Breast epithelium (tissue), 3 donors: Measurements from ENCODE around the gene ARSD.

Experiments used
- CTCF ChIP-seq, 3 donors: fragments of 450-650 bp; IDR thresholded peaks; one replicate each; pipeline ENCODE4 v1.5.1; 2016 to 2017; ENCODE audit warnings: antibody characterized with exemption in 3 of 3, mild to moderate bottlenecking in 3 of 3, moderate library complexity in 3 of 3
- POLR2A ChIP-seq: fragments of 450-650 bp; IDR thresholded peaks from one replicate; pipeline ENCODE4 v1.6.1; 2016; ENCODE audit warnings: antibody characterized with exemption, mild to moderate bottlenecking, moderate library complexity

GRCh38 chrX:2924151-2924550, 5.0 kb downstream of the ARSD start:
- TF ChIP-seq POLR2A (no peak), CTCF (IDR thresholded peaks at IDR 0.05) (no peak)
